Smooth muscle cell (in vitro differentiated cells): Measurements from ENCODE around the gene PPP5C. TPM values are rescaled to one million over a fixed set of nuclear protein-coding genes. Genes with fewer than 3 reads are reported as not detected.

Experiments used
- DNase-seq: peaks from one replicate; lab custom pipeline; 2025; ENCODE audit not compliant: unreplicated experiment; lab: John Stamatoyannopoulos, UW
- H2AFZ ChIP-seq: fragments of 200-600 bp; sonication (generic); 2 replicates; pipeline ENCODE4 v1.6.0; 2016; ENCODE audit warnings: antibody characterized with exemption, low read depth, mild to moderate bottlenecking
- H3F3A ChIP-seq: fragments of 200-600 bp; sonication (generic); 2 replicates; pipeline ENCODE4 v1.6.0; 2017; ENCODE audit warnings: antibody characterized with exemption, low read depth
- H3K27ac ChIP-seq: fragments of 200-600 bp; sonication (generic); 2 replicates; pipeline ENCODE4 v1.5.1; 2016; ENCODE audit warnings: low read depth, mild to moderate bottlenecking
- H3K27me3 ChIP-seq: fragments of 200-600 bp; sonication (generic); 2 replicates; pipeline ENCODE4 v1.6.1; 2016; ENCODE audit warnings: low read depth, mild to moderate bottlenecking
- H3K36me3 ChIP-seq: fragments of 200-600 bp; sonication (generic); 2 replicates; pipeline ENCODE4 v1.5.1; 2016; ENCODE audit warnings: low read depth
- H3K4me1 ChIP-seq: fragments of 200-600 bp; sonication (generic); 2 replicates; pipeline ENCODE4 v1.5.1; 2016; ENCODE audit warnings: low read depth
- H3K4me2 ChIP-seq: fragments of 200-600 bp; sonication (generic); 2 replicates; pipeline ENCODE4 v1.6.0; 2016; ENCODE audit warnings: mild to moderate bottlenecking
- H3K4me3 ChIP-seq: fragments of 200-600 bp; sonication (generic); 2 replicates; pipeline ENCODE4 v1.5.1; 2016; ENCODE audit warnings: mild to moderate bottlenecking
- H3K79me2 ChIP-seq: fragments of 200-600 bp; sonication (generic); 2 replicates; pipeline ENCODE4 v1.6.0; 2016; ENCODE audit warnings: low read depth, mild to moderate bottlenecking
- H3K9ac ChIP-seq: fragments of 200-600 bp; sonication (generic); 2 replicates; pipeline ENCODE4 v1.6.0; 2016; ENCODE audit warnings: low read depth
- H3K9me3 ChIP-seq: fragments of 200-600 bp; sonication (generic); replicated peaks from 2 replicates; pipeline ENCODE4 v1.5.1; 2016; ENCODE audit warnings: low read depth
- H4K20me1 ChIP-seq: fragments of 200-600 bp; sonication (generic); 2 replicates; pipeline ENCODE4 v1.6.0; 2016; ENCODE audit warnings: low read depth
- CTCF ChIP-seq: fragments of 200-600 bp; sonication (generic); IDR thresholded peaks from 2 replicates; pipeline ENCODE4 v1.5.1; 2017; ENCODE audit warnings: borderline replicate concordance, mild to moderate bottlenecking, antibody characterized with exemption; ENCODE audit not compliant: insufficient read depth, poor library complexity, severe bottlenecking
- WGBS: methylation state at CpG from one replicate; pipeline ENCODE4 v1.1.7; 2016; ENCODE audit warnings: low lambda C conversion rate; 5-methylcytosine and 5-hydroxymethylcytosine counted together
- polyA plus RNA-seq: library from polyadenylated mRNA; unstranded; fragments of >200 nt; fragmentation: Nextera tagmentation; extraction: Ambion mirVana; gene quantifications from 2 replicates; pipeline ENCODE4 v1.2.1, GENCODE V29; 2016
- total RNA-seq: library from RNA; depleted of rRNA; stranded (reverse); fragments of >200 nt; gene quantifications from 2 replicates; pipeline ENCODE4 v1.2.3, GENCODE V29; 2014

PPP5C gene
- total and polyA plus RNA-seq, 2 experiments from 2014 or later: 44.9 to 57.7 TPM

GRCh38 chr19:46404753-46405468, 58.0 kb downstream of the PPP5C start:
- 25% methylated on average over 38 of the region's 41 CpGs for WGBS

GRCh38 chr19:46406976-46407375, 60.1 kb downstream of the PPP5C start:
- Histone ChIP-seq H3K4me3 (no peak overlapping the region), H3K79me2 (peaks cover 21% of the 10 kb centered on the region), H3K36me3 (no peaks in the 10 kb centered on the region), H3K27ac (no peak overlapping the region), H3K4me1 (peaks cover 31% of the 10 kb centered on the region), H3K9ac (no peak overlapping the region), H3K27me3 (no peaks in the 10 kb centered on the region), H4K20me1 (peaks cover 46% of the 10 kb centered on the region), H2AFZ (no peak overlapping the region), H3K4me2 (no peak overlapping the region), H3F3A (peaks cover 11% of the 10 kb centered on the region), H3K9me3 (no peaks in the 10 kb centered on the region)
- TF ChIP-seq CTCF: no peak
- WGBS: 31% methylated on average over 6 of the region's 6 CpGs
- DNase-seq: no peak

More at GRCh38 chr19:46404753-46405468, 58.0 kb downstream of the PPP5C start:
- H3F3A ChIP-seq: peaks cover under 1% of the 10 kb centered on the region
- H3K36me3 ChIP-seq: no peaks in the 10 kb centered on the region
- peaks cover under 1% of the 10 kb centered on the region for H3K79me2 ChIP-seq
- no peak overlapping the region for H2AFZ ChIP-seq
- peak overlapping the region; percentile 18 for H3K9ac ChIP-seq
- TF ChIP-seq CTCF: peak; percentile 28
- H4K20me1 ChIP-seq: peaks cover 25% of the 10 kb centered on the region
- H3K4me3 ChIP-seq: peak overlapping the region; percentile 50
- no peaks in the 10 kb centered on the region for H3K27me3 ChIP-seq
- DNase-seq: peak; percentile 54
- H3K4me2 ChIP-seq: peak overlapping the region; percentile 88
- H3K4me1 ChIP-seq: peaks cover 31% of the 10 kb centered on the region
- H3K27ac ChIP-seq: no peak overlapping the region
- H3K9me3 ChIP-seq: no peaks in the 10 kb centered on the region

GRCh38 chr19:46407856-46408663, 61.2 kb downstream of the PPP5C start:
- WGBS: 35% methylated on average over 21 of the region's 23 CpGs

More at GRCh38 chr19:46407856-46408663, 61.2 kb downstream of the PPP5C start:
- no peaks in the 10 kb centered on the region for H3K9me3 ChIP-seq
- no peak for TF ChIP-seq CTCF
- no peaks in the 10 kb centered on the region for H3K36me3 ChIP-seq
- peaks cover 32% of the 10 kb centered on the region for H3K79me2 ChIP-seq
- H2AFZ ChIP-seq: no peak overlapping the region
- H3F3A ChIP-seq: peaks cover 11% of the 10 kb centered on the region
- peak overlapping the region; percentile 77 for H3K4me2 ChIP-seq
- H3K27ac ChIP-seq: peak overlapping the region; percentile 39
- no peaks in the 10 kb centered on the region for H3K27me3 ChIP-seq
- peaks cover 31% of the 10 kb centered on the region for H3K4me1 ChIP-seq
- H4K20me1 ChIP-seq: peaks cover 55% of the 10 kb centered on the region
- no peak for DNase-seq
- peak overlapping the region; percentile 40 for H3K4me3 ChIP-seq
- H3K9ac ChIP-seq: no peak overlapping the region
